Measurements from ENCODE around the gene COL7A1. TPM values are rescaled to one million over a fixed set of nuclear protein-coding genes. Genes with fewer than 3 reads are reported as not detected.

Gene COL7A1
- total RNA-seq, 1 experiment from 2014 or later: 40.0 TPM

- ATAC-seq: no peak
- Histone ChIP-seq H3K4me3 (ENCODE audit: low read depth in 2 of 2, low read length in 2 of 2) (no peak within 1 kb of the TSS), H3K27ac (ENCODE audit: low read length) (no peak within 1 kb of the TSS), H3K4me1 (ENCODE audit: control insufficient read depth, insufficient read depth, low read length) (no peaks in the 10 kb centered on the region), H3K9me3 (ENCODE audit: control insufficient read depth, insufficient read depth, low read depth, low read length) (peaks cover 4% of the 10 kb centered on the region; the same call in 1 of the 2 replicates), H3K36me3 (ENCODE audit: control insufficient read depth, insufficient read depth, low read length) (no peaks in the 10 kb centered on the region), H3K27me3 (ENCODE audit: control insufficient read depth, insufficient read depth, low read length) (no peaks in the 10 kb centered on the region)
- DNase-seq (ENCODE audit: low read depth, low spot score): no peak
- in situ Hi-C loops (cut with HindIII; ENCODE audit: low pct_unique_long_range_greater_than_20kb, low sequenced_read_pairs) (no loop called here), intact Hi-C loops (cut with micrococcal nuclease; ENCODE audit: unreplicated experiment) (no loop called here)
- POLR2A ChIA-PET: interaction anchor here (0.6 to 0.7 kb wide), 2 partner anchors 95 to 400 kb away, joined by 3 to 11 read pairs; no protein-coding TSS in a partner anchor
- BruUV-seq (replicated peaks): no TSS peak
- CTCF ChIA-PET: no interaction called here
- TF ChIP-seq CTCF (IDR thresholded peaks at IDR 0.05) (no peak), REST (IDR thresholded peaks at IDR 0.05; ENCODE audit: insufficient read depth in 1 of 2, low read depth in 2 of 2, low read length in 1 of 2) (no peak), TCF7L2 (IDR thresholded peaks at IDR 0.05; ENCODE audit: low read depth, low read length) (no peak), SIN3A (IDR thresholded peaks at IDR 0.05; ENCODE audit: borderline replicate concordance, insufficient read depth, low read depth, low read length) (no peak), POLR2AphosphoS5 (IDR thresholded peaks at IDR 0.05; ENCODE audit: low read depth, low read length) (no peak)
Measured at GRCh38 chr3:48621461-48621869, 26.3 kb upstream of the COL7A1 start, which contains the start of gene TMEM89. TSS of gene TMEM89 (minus strand) at chr3:48621769. CDS start at chr3:48621756, 13 bp downstream.

GRCh38 chr3:48619541-48620524 is 24.7 kb upstream of the COL7A1 start:
- Histone ChIP-seq H3K27me3 (ENCODE audit: control insufficient read depth, insufficient read depth, low read length) (no peaks in the 10 kb centered on the region), H3K36me3 (ENCODE audit: control insufficient read depth, insufficient read depth, low read length) (no peaks in the 10 kb centered on the region), H3K4me1 (ENCODE audit: control insufficient read depth, insufficient read depth, low read length) (no peaks in the 10 kb centered on the region), H3K9me3 (ENCODE audit: control insufficient read depth, insufficient read depth, low read depth, low read length) (peaks cover 4% of the 10 kb centered on the region; the same call in 1 of the 2 replicates), H3K27ac (ENCODE audit: low read length) (no peak overlapping the region), H3K4me3 (ENCODE audit: low read depth in 2 of 2, low read length in 2 of 2) (no peak overlapping the region)
- in situ Hi-C loops (cut with HindIII; ENCODE audit: low pct_unique_long_range_greater_than_20kb, low sequenced_read_pairs) (no loop called here), intact Hi-C loops (cut with micrococcal nuclease; ENCODE audit: unreplicated experiment) (no loop called here)
- ChIA-PET CTCF (no interaction called here), POLR2A (no interaction called here)
- BruUV-seq (replicated peaks): no TSS peak
- DNase-seq (ENCODE audit: low read depth, low spot score): no peak
- ATAC-seq: no peak
- TF ChIP-seq CTCF (IDR thresholded peaks at IDR 0.05) (no peak), SIN3A (IDR thresholded peaks at IDR 0.05; ENCODE audit: borderline replicate concordance, insufficient read depth, low read depth, low read length) (no peak), TCF7L2 (IDR thresholded peaks at IDR 0.05; ENCODE audit: low read depth, low read length) (no peak), POLR2AphosphoS5 (IDR thresholded peaks at IDR 0.05; ENCODE audit: low read depth, low read length) (no peak), REST (IDR thresholded peaks at IDR 0.05; ENCODE audit: insufficient read depth in 1 of 2, low read depth in 2 of 2, low read length in 1 of 2) (no peak)
